B cell (primary cell): ENCODE measurements around the gene FBXW9. TPM values are rescaled to one million over a fixed set of nuclear protein-coding genes. Genes with fewer than 3 reads are reported as not detected.

ENCODE experiments used
- ATAC-seq: fragments of 200-7000 bp; cut with Tn5 transposase; one replicate; pipeline ENCODE4 v1.10.0; 2021; ENCODE audit warnings: low read depth, mild to moderate bottlenecking, moderate number of reproducible peaks, moderate library complexity
- CTCF ChIA-PET: fragments of 350-600 bp; sonication (Branson Sonifier 250); formaldehyde crosslinking; loops from one replicate; lab custom pipeline; 2021; ENCODE audit warnings: antibody characterized with exemption, inconsistent platforms; lab: Charles Lee
- POLR2A ChIA-PET: fragments of 350-600 bp; sonication (Branson Sonifier 250); formaldehyde crosslinking; loops from one replicate; lab custom pipeline; 2021; ENCODE audit warnings: antibody characterized with exemption; lab: Charles Lee
- DNase-seq: peaks from one replicate; pipeline ENCODE4 v3.0.0; 2013
- H2AFZ ChIP-seq: 2 replicates; pipeline ENCODE4 v1.6.1; 2012; ENCODE audit warnings: mild to moderate bottlenecking, low read depth, low read length; ENCODE audit not compliant: insufficient read depth, poor library complexity, severe bottlenecking
- H3K27ac ChIP-seq, 2 donors: 1 replicate in 1 of 2; 2 replicates in 1 of 2; pipeline ENCODE4 v1.5.1; 2012 to 2013; ENCODE audit warnings: low read length in 2 of 2, mild to moderate bottlenecking in 2 of 2, moderate library complexity in 1 of 2
- H3K27me3 ChIP-seq, 4 experiments: fragments of 200-600 bp in 1 of 4; sonication (generic) in 1 of 4; replicated peaks in 1 of 4; 1 replicate in 2 of 4; 2 replicates in 2 of 4; pipeline versions ENCODE4 v1.6.1 to v1.7.0; 2013 to 2016; ENCODE audit warnings: low read length in 3 of 4, mild to moderate bottlenecking in 2 of 4, mixed read lengths in 1 of 4, moderate library complexity in 1 of 4; ENCODE audit not compliant: insufficient read depth in 4 of 4, control insufficient read depth in 3 of 4; ENCODE audit errors: control extremely low read depth in 1 of 4
- H3K36me3 ChIP-seq, 2 experiments: replicated peaks in 1 of 2; 1 replicate in 1 of 2; 2 replicates in 1 of 2; pipeline versions ENCODE4 v1.6.1 to v1.7.1; 2013; ENCODE audit warnings: low read length in 1 of 2; ENCODE audit not compliant: insufficient read depth in 2 of 2, control insufficient read depth in 1 of 2; ENCODE audit errors: control extremely low read depth in 1 of 2, extremely low read depth in 1 of 2
- H3K4me1 ChIP-seq, 2 donors: fragments of 200-600 bp in 1 of 2; sonication (generic) in 1 of 2; 1 replicate in 1 of 2; 2 replicates in 1 of 2; pipeline versions ENCODE4 v1.5.1 to v1.6.1; 2013 to 2017; ENCODE audit warnings: low read length in 2 of 2; ENCODE audit not compliant: control insufficient read depth in 2 of 2, insufficient read depth in 2 of 2
- H3K4me2 ChIP-seq: replicated peaks from 2 replicates; pipeline ENCODE3; 2012; ENCODE audit warnings: mild to moderate bottlenecking, low read depth, low read length; ENCODE audit not compliant: poor library complexity, severe bottlenecking
- H3K4me3 ChIP-seq, 5 experiments: fragments of 200-600 bp in 1 of 5; sonication (generic) in 1 of 5; 1 replicate in 3 of 5; 2 replicates in 2 of 5; pipeline versions ENCODE4 v1.5.1 to v1.7.0; 2011 to 2016; ENCODE audit warnings: low read length in 4 of 5, mild to moderate bottlenecking in 4 of 5, low read depth in 2 of 5, control low read depth in 1 of 5, moderate library complexity in 1 of 5; ENCODE audit not compliant: insufficient read depth in 1 of 5; ENCODE audit errors: control extremely low read depth in 1 of 5, extremely low read depth in 1 of 5
- H3K79me2 ChIP-seq: fragments of 200-600 bp; sonication (generic); one replicate; pipeline ENCODE4 v1.6.0; 2016; ENCODE audit warnings: low read length; ENCODE audit not compliant: control insufficient read depth, insufficient read depth
- H3K9ac ChIP-seq: fragments of 200-600 bp; sonication (generic); 2 replicates; pipeline ENCODE4 v1.6.1; 2017; ENCODE audit warnings: mild to moderate bottlenecking, low read length, moderate library complexity
- H3K9me3 ChIP-seq, 3 donors: one replicate each; pipeline versions ENCODE4 v1.6.1 to v1.7.1; 2013; ENCODE audit warnings: low read length in 2 of 3; ENCODE audit not compliant: control insufficient read depth in 2 of 3, insufficient read depth in 1 of 3; ENCODE audit errors: control extremely low read depth in 1 of 3
- H4K20me1 ChIP-seq: 2 replicates; pipeline ENCODE4 v1.6.0; 2012; ENCODE audit warnings: mild to moderate bottlenecking, low read length; ENCODE audit not compliant: insufficient read depth, control insufficient read depth, poor library complexity, severe bottlenecking
- H3K27ac Mint-ChIP-seq: one replicate; pipeline ENCODE4 v1.8.0; 2021; ENCODE audit warnings: mixed read lengths
- H3K27me3 Mint-ChIP-seq: one replicate; pipeline ENCODE4 v1.8.0; 2021; ENCODE audit warnings: mixed read lengths
- H3K4me1 Mint-ChIP-seq: one replicate; pipeline ENCODE4 v1.8.0; 2021; ENCODE audit warnings: mixed read lengths
- H3K4me3 Mint-ChIP-seq: one replicate; pipeline ENCODE4 v1.8.0; 2021; ENCODE audit warnings: mixed read lengths
- H3K9me3 Mint-ChIP-seq: one replicate; pipeline ENCODE4 v1.8.0; 2022; ENCODE audit warnings: mixed read lengths; ENCODE audit not compliant: insufficient read depth
- CTCF ChIP-seq: fragments of 200-600 bp; IDR thresholded peaks from one replicate; pipeline ENCODE4 v1.8.0; 2022; ENCODE audit warnings: antibody characterized with exemption, mild to moderate bottlenecking
- EZH2 ChIP-seq: IDR thresholded peaks from 2 replicates; pipeline ENCODE4 v1.6.1; 2012; ENCODE audit warnings: borderline replicate concordance, low read depth, mild to moderate bottlenecking, moderate library complexity, low read length; ENCODE audit not compliant: insufficient read depth, poor library complexity, severe bottlenecking
- WGBS: methylation state at CpG from one replicate; pipeline ENCODE4 v1.1.5; 2013; ENCODE audit warnings: missing lambda C conversion rate; ENCODE audit not compliant: insufficient coverage; 5-methylcytosine and 5-hydroxymethylcytosine counted together
- intact Hi-C: fragments of 100-400 bp; cut with micrococcal nuclease; formaldehyde crosslinking; loops from one replicate; pipeline ENCODE4 v1.10.0; 2022
- polyA plus RNA-seq: library from polyadenylated mRNA; depleted of rRNA; stranded (reverse); fragments of >200 nt; gene quantifications from 2 replicates; pipeline ENCODE4 v1.2.3, GENCODE V29; 2012
- total RNA-seq, 2 donors: library from RNA; stranded (reverse); fragments of 120-200 nt in 1 of 2; gene quantifications; 1 replicate in 1 of 2; 2 replicates in 1 of 2; pipeline versions ENCODE4 v1.2.3 to v1.2.4, GENCODE V29; 2013 to 2022

Gene FBXW9
- total and polyA plus RNA-seq, 2 donors (not counting 1 experiment from before 2014, with no cell fraction given), result 4.7 TPM

DNA sequence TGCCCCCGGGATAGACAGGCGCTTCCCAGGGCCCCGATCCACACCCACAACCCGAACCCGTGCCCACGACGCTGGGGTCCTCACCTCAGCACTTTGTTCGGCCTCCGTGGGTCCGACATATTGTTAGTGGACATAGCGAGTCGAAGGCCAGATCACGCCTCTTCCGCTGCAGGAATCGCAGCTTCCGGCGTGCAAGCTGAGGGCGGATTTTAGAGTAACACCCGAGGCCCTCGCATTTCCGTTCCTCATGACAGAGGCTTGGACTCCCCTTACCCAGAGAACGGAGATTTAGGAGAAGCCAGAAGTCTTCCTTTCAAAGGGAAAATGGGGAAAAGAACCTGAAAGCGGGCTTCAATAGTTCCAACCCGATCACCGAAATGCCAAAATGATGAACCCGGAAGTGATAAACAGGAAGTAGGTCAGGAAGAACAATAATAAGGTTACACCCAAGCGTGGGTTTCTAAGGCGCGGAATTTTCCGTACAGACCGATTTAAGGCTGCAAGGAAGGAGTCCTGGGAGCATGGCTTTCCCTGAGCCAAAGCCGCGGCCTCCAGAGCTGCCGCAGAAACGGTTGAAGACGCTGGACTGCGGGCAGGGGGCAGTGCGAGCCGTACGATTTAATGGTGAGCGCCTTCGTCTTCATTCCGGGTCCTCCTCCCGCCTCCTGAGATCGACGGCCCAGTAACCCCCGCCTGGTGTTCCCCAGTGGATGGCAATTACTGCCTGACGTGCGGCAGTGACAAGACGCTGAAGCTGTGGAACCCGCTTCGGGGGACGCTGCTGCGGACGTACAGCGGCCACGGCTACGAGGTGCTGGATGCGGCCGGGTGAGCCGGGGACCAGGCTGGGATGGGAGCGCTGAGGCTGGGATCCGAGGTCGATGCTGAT is 26.9 kb downstream of the FBXW9 start:
- 1% methylated on average over 62 of the region's 64 CpGs for WGBS
- Histone ChIP-seq H3K4me2 (peak overlapping the region; percentile 86), H3K9me3 (no peaks in the 10 kb centered on the region), H3K27me3 (no peaks in the 10 kb centered on the region), H3K4me1 (peaks cover 28 to 49% of the 10 kb centered on the region in 2 donors), H3K79me2 (peaks cover 70% of the 10 kb centered on the region), H2AFZ (peak overlapping the region; percentile 97), H3K4me3 (peak overlapping the region; percentile 75 to 99 (median 95)), H4K20me1 (peaks cover 32% of the 10 kb centered on the region), H3K27ac (peak overlapping the region; percentile 90 to 99), H3K9ac (peak overlapping the region; percentile 97), H3K36me3 (peaks cover 1 to 27% of the 10 kb centered on the region in 2 experiments)
- Mint-ChIP-seq H3K4me1 (peaks cover 59% of the 10 kb centered on the region), H3K27me3 (no peaks in the 10 kb centered on the region), H3K9me3 (no peaks in the 10 kb centered on the region), H3K27ac (peak overlapping the region; percentile 100), H3K4me3 (peak overlapping the region; percentile 98)
- ATAC-seq (peak; percentile 16), DNase-seq (peak; percentile 91)
- no peak for TF ChIP-seq EZH2
- TF ChIP-seq CTCF, result no peak
- ChIA-PET POLR2A (interaction anchor here (0.5 to 1.6 kb wide), 3 partner anchors 56 to 336 kb away, joined by 3 to 9 read pairs (median 3); partner anchors contain the start of gene ZNF563), CTCF (interaction anchor here (1.0 to 5.7 kb wide), 8 partner anchors 8 to 174 kb away, joined by 3 to 82 read pairs (median 3); partner anchors contain the start of gene JUNB)
- intact Hi-C loops, result loop anchor here (1.0 to 5.0 kb wide), 4 partner anchors 12 to 227 kb away; partner anchors contain the start of genes DHPS, TNPO2, ZNF443 and ZNF564
